GM12878 (cell line): ENCODE measurements around the gene ZSWIM6. TPM values are rescaled to one million over a fixed set of nuclear protein-coding genes. Genes with fewer than 3 reads are reported as not detected.

Source experiments
- ATAC-seq: fragments of 200-7000 bp; cut with Tn5 transposase; 3 replicates; pipeline ENCODE4 v1.9.1; 2020; ENCODE audit warnings: mild to moderate bottlenecking, moderate library complexity
- BruUV-seq: library from RNA; stranded (reverse); fragments of 400-500 nt; replicated peaks from 2 replicates; lab custom pipeline; 2021; lab: Mats Ljungman, UMichigan
- CTCF ChIA-PET: fragments of 300-600 bp; sonication (Branson Sonifier 250); formaldehyde crosslinking; extraction: SDS; loops from one replicate; lab custom pipeline; 2021; ENCODE audit warnings: inconsistent platforms; lab: Yijun Ruan, JAX
- POLR2A ChIA-PET: fragments of 350-600 bp; formaldehyde crosslinking; extraction: SDS; loops from one replicate; lab custom pipeline; 2021; ENCODE audit warnings: inconsistent platforms; lab: Charles Lee
- RAD21 ChIA-PET: fragments of 300-600 bp; sonication (Branson Sonifier 250); formaldehyde crosslinking; loops from one replicate; lab custom pipeline; 2023; ENCODE audit warnings: antibody characterized with exemption; ENCODE audit not compliant: unreplicated experiment; lab: Charles Lee
- SMC1A ChIA-PET: fragments of 300-600 bp; sonication (Branson Sonifier 250); formaldehyde crosslinking; loops from one replicate; lab custom pipeline; 2023; ENCODE audit not compliant: unreplicated experiment, uncharacterized antibody; lab: Charles Lee
- DNase-seq: peaks from one replicate; pipeline ENCODE4 v3.0.0-alpha.2; 2011; ENCODE audit warnings: low read depth, low spot score
- FAIRE-seq: peaks from 3 replicates; lab custom pipeline; 2011; peaks lifted over from hg19 to GRCh38; lab: Jason Lieb, UNC
- H2AFZ ChIP-seq: 2 replicates; pipeline ENCODE4 v1.6.0; 2011; ENCODE audit warnings: low read depth, low read length, control low read depth; ENCODE audit not compliant: control insufficient read depth
- H3K27ac ChIP-seq: 2 replicates; pipeline ENCODE4 v1.5.1; 2011; ENCODE audit warnings: control low read depth; ENCODE audit not compliant: control insufficient read depth, insufficient read depth
- H3K27me3 ChIP-seq, 2 experiments: replicated peaks in 1 of 2; 2 replicates each; pipeline versions ENCODE4 v1.6.0 to v1.6.1; 2011; ENCODE audit warnings: low read length in 1 of 2; ENCODE audit not compliant: control insufficient read depth in 2 of 2, insufficient read depth in 2 of 2
- H3K36me3 ChIP-seq, 2 experiments: 2 replicates each; pipeline ENCODE4 v1.5.1; 2011; ENCODE audit warnings: low read length in 1 of 2; ENCODE audit not compliant: control insufficient read depth in 2 of 2, insufficient read depth in 2 of 2
- H3K4me1 ChIP-seq: 2 replicates; pipeline ENCODE4 v1.6.1; 2011; ENCODE audit warnings: mild to moderate bottlenecking, low read length, moderate library complexity, mixed read lengths; ENCODE audit not compliant: control insufficient read depth, insufficient read depth
- H3K4me2 ChIP-seq: 2 replicates; pipeline ENCODE4 v1.6.0; 2011; ENCODE audit warnings: control low read depth; ENCODE audit not compliant: control insufficient read depth, insufficient read depth
- H3K4me3 ChIP-seq: fragments of 200-600 bp; sonication (generic); 2 replicates; pipeline ENCODE4 v1.5.1; 2016
- H3K79me2 ChIP-seq: 2 replicates; pipeline ENCODE4 v1.6.0; 2011; ENCODE audit warnings: low read length; ENCODE audit not compliant: control insufficient read depth, insufficient read depth
- H3K9ac ChIP-seq: 2 replicates; pipeline ENCODE4 v1.8.0; 2011; ENCODE audit warnings: low read length, control low read depth, mixed read lengths; ENCODE audit not compliant: control insufficient read depth, insufficient read depth
- H3K9me3 ChIP-seq: replicated peaks from 3 replicates; pipeline ENCODE4 v1.5.1; 2011; ENCODE audit warnings: mild to moderate bottlenecking, low read length; ENCODE audit not compliant: control insufficient read depth, insufficient read depth
- H4K20me1 ChIP-seq: 2 replicates; pipeline ENCODE4 v1.6.0; 2011; ENCODE audit not compliant: control insufficient read depth, insufficient read depth
- CEBPB ChIP-seq, 2 experiments: fragments of 150-350 bp in 1 of 2; IDR thresholded peaks; 2 replicates each; pipeline ENCODE4 v1.6.1; 2012 to 2014; ENCODE audit warnings: low read depth in 2 of 2, low read length in 2 of 2, borderline replicate concordance in 1 of 2, inconsistent platforms in 1 of 2
- CHD2 ChIP-seq: IDR thresholded peaks from 2 replicates; pipeline ENCODE4 v1.6.1; 2011; ENCODE audit warnings: low read depth, low read length, improper control_type of control experiment, borderline replicate concordance
- DPF2 ChIP-seq: fragments of 450-650 bp; IDR thresholded peaks from 2 replicates; pipeline ENCODE4 v1.6.1; 2017; ENCODE audit warnings: mild to moderate bottlenecking
- ESRRA ChIP-seq: IDR thresholded peaks from 2 replicates; pipeline ENCODE4 v1.6.1; 2012; ENCODE audit warnings: mild to moderate bottlenecking, low read length, improper control_type of control experiment
- HCFC1 ChIP-seq: fragments of 150-350 bp; IDR thresholded peaks from 2 replicates; pipeline ENCODE4 v1.6.1; 2014; ENCODE audit warnings: low read length
- MYC ChIP-seq: IDR thresholded peaks from 2 replicates; pipeline ENCODE4 v1.6.1; 2011; ENCODE audit warnings: mild to moderate bottlenecking, low read length, moderate library complexity, inconsistent platforms; ENCODE audit not compliant: insufficient read depth, insufficient replicate concordance, insufficient read length, severe bottlenecking
- RB1 ChIP-seq: fragments of 450-650 bp; formaldehyde crosslinking; IDR thresholded peaks from 2 replicates; pipeline ENCODE4 v1.6.1; 2017; ENCODE audit warnings: mild to moderate bottlenecking, borderline replicate concordance
- SMAD5 ChIP-seq: IDR thresholded peaks from 2 replicates; pipeline ENCODE4 v1.6.1; 2016; ENCODE audit warnings: antibody characterized with exemption, low read depth
- SREBF2 ChIP-seq: IDR thresholded peaks from 2 replicates; pipeline ENCODE4 v1.6.1; 2012; ENCODE audit warnings: mild to moderate bottlenecking, low read length
- SRF ChIP-seq, 2 experiments: IDR thresholded peaks; 2 replicates each; pipeline ENCODE4 v1.6.1; 2011; ENCODE audit warnings: low read depth in 2 of 2, low read length in 2 of 2, mild to moderate bottlenecking in 1 of 2, moderate library complexity in 1 of 2
- SUPT20H ChIP-seq: IDR thresholded peaks from 2 replicates; pipeline ENCODE4 v1.6.1; 2011; ENCODE audit warnings: low read depth, mild to moderate bottlenecking, low read length, moderate library complexity, borderline replicate concordance; ENCODE audit not compliant: control insufficient read depth
- TARDBP ChIP-seq: IDR thresholded peaks from 2 replicates; pipeline ENCODE4 v1.6.1; 2016; ENCODE audit warnings: borderline replicate concordance
- TCF7 ChIP-seq: IDR thresholded peaks from 2 replicates; pipeline ENCODE4 v1.6.1; 2014; ENCODE audit warnings: antibody characterized with exemption, borderline replicate concordance
- YBX1 ChIP-seq: fragments of 450-650 bp; IDR thresholded peaks from 2 replicates; pipeline ENCODE4 v1.6.1; 2016; ENCODE audit warnings: antibody characterized with exemption
- ZNF24 ChIP-seq: fragments of 450-650 bp; IDR thresholded peaks from 2 replicates; pipeline ENCODE4 v1.6.1; 2017; ENCODE audit warnings: antibody characterized with exemption, mild to moderate bottlenecking
- ZZZ3 ChIP-seq: IDR thresholded peaks from 2 replicates; pipeline ENCODE4 v1.6.1; 2011; ENCODE audit warnings: low read depth; ENCODE audit not compliant: control insufficient read depth, insufficient read length
- WGBS: methylation state at CpG from one replicate; pipeline ENCODE4 v1.1.6; 2016; ENCODE audit warnings: low lambda C conversion rate; ENCODE audit not compliant: insufficient replicate concordance, insufficient coverage; ENCODE audit errors: missing lambda C conversion rate; 5-methylcytosine and 5-hydroxymethylcytosine counted together
- in situ Hi-C: fragments of 300-500 bp; cut with MboI; formaldehyde crosslinking; loops from 9 replicates; pipeline ENCODE4 v1.14.3; 2018; ENCODE audit warnings: mixed read lengths
- intact Hi-C: fragments of 100-400 bp; cut with micrococcal nuclease; formaldehyde crosslinking; loops from one replicate; pipeline ENCODE4 v1.14.2; 2022; ENCODE audit not compliant: unreplicated experiment
- polyA plus RNA-seq, 11 experiments: library from polyadenylated mRNA; depleted of rRNA in 4 of 11; unstranded in 6 of 11; stranded (reverse) in 5 of 11; fragments of >200 nt; fragmentation: Nextera tagmentation in 4 of 11; fragmentation: Illumina TruSeq in 1 of 11; extraction: Ambion mirVana in 4 of 11; extraction: Trizol in 1 of 11; gene quantifications; 1 replicate in 1 of 11; 2 replicates in 10 of 11; pipeline versions ENCODE4 v1.2.1 to v1.2.3, GENCODE V29; 2011 to 2016; ENCODE audit warnings: inconsistent platforms in 2 of 11, missing spikeins in 2 of 11, low read depth in 1 of 11
- total RNA-seq, 4 experiments: library from RNA; depleted of rRNA in 3 of 4; stranded (reverse); fragments of >200 nt in 3 of 4; fragmentation: Illumina TruSeq in 1 of 4; extraction: Trizol in 1 of 4; gene quantifications; 2 replicates each; pipeline versions ENCODE4 v1.2.1 to v1.2.3, GENCODE V29; 2013 to 2021
- TF ChIP-seq, protein P1 (sequence below): fragments of 450-650 bp; formaldehyde crosslinking; IDR thresholded peaks from 2 replicates; pipeline ENCODE4 v1.4.0; 2022; ENCODE audit warnings: mild to moderate bottlenecking, moderate library complexity

ZSWIM6 gene
- total and polyA plus RNA-seq, 10 of the 15 experiments (the other 5 are each of a cell fraction or from before 2014, with no cell fraction given), result 0.53 to 6.2 (median 3.4) TPM

DNA sequence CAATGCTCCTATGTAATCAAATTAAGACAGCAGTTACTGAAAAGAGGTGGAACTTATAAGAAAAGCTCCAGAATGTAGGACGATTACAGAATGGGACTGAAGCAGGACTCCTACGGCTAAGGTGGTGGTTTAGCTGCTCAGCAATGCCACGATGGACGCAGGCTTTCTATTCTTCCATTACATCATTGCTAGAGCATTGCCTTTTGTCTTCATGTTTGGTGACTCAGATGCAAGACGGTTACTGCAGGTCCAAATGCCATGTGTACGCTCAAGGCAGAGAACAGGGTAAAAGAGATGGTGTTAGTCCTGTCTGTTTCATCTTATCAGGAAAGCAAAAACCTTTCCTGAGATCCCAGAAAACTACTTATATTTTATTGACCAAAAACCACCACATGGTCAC, 255.1 kb downstream of the ZSWIM6 start:
- H3K36me3 ChIP-seq, result no peaks in the 10 kb centered on the region
- RAD21 ChIA-PET, result interaction anchor here (0.7 kb wide), 1 partner anchor 35 kb away, joined by 3 read pairs; no protein-coding TSS in a partner anchor
- TF ChIP-seq CEBPB (IDR thresholded peaks at IDR 0.05; ENCODE audit: borderline replicate concordance in 1 of 2, low read depth in 2 of 2, low read length in 2 of 2), result no peak
- no peak for TF ChIP-seq CHD2
- TF ChIP-seq SUPT20H, result no peak
- TF ChIP-seq TCF7, result no peak
- no peak for TF ChIP-seq TARDBP
- no peak for TF ChIP-seq HCFC1
- TF ChIP-seq DPF2, result no peak
- TF ChIP-seq SREBF2, result no peak
- no peak for TF ChIP-seq ZZZ3
- no peak for TF ChIP-seq ZNF24
- no peak for TF ChIP-seq MYC
- TF ChIP-seq YBX1, result no peak
- TF ChIP-seq ESRRA, result no peak
- TF ChIP-seq SMAD5, result no peak
- TF ChIP-seq, protein P1, sequence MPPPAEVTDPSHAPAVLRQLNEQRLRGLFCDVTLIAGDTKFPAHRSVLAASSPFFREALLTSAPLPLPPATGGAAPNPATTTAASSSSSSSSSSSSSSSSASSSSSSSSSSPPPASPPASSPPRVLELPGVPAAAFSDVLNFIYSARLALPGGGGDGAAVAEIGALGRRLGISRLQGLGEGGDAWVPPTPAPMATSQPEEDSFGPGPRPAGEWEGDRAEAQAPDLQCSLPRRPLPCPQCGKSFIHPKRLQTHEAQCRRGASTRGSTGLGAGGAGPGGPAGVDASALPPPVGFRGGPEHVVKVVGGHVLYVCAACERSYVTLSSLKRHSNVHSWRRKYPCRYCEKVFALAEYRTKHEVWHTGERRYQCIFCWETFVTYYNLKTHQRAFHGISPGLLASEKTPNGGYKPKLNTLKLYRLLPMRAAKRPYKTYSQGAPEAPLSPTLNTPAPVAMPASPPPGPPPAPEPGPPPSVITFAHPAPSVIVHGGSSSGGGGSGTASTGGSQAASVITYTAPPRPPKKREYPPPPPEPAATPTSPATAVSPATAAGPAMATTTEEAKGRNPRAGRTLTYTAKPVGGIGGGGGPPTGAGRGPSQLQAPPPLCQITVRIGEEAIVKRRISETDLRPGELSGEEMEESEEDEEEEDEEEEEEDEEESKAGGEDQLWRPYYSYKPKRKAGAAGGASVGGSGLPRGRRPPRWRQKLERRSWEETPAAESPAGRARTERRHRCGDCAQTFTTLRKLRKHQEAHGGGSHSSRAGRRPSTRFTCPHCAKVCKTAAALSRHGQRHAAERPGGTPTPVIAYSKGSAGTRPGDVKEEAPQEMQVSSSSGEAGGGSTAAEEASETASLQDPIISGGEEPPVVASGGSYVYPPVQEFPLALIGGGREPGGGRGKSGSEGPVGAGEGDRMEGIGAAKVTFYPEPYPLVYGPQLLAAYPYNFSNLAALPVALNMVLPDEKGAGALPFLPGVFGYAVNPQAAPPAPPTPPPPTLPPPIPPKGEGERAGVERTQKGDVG (CRISPR knock-in tag), result no peak
- TF ChIP-seq RB1, result no peak
- TF ChIP-seq SRF (IDR thresholded peaks at IDR 0.05; ENCODE audit: low read depth in 2 of 2, low read length in 2 of 2), result no peak
- H3K27me3 ChIP-seq, result no peaks in the 10 kb centered on the region
- H4K20me1 ChIP-seq, result no peaks in the 10 kb centered on the region
- H3K79me2 ChIP-seq, result no peaks in the 10 kb centered on the region
- no peak overlapping the region for H3K9ac ChIP-seq
- no TSS peak for BruUV-seq
- in situ Hi-C loops (no loop called here), intact Hi-C loops (no loop called here)
- no peak overlapping the region for H3K27ac ChIP-seq
- POLR2A ChIA-PET, result no interaction called here
- no peak overlapping the region for H2AFZ ChIP-seq
- WGBS, result 26% methylated on average over 6 of the region's 6 CpGs
- no peak overlapping the region for H3K4me3 ChIP-seq
- H3K4me1 ChIP-seq, result no peaks in the 10 kb centered on the region
- SMC1A ChIA-PET, result interaction anchor here (0.9 kb wide), 1 partner anchor 215 kb away, joined by 3 read pairs; no protein-coding TSS in a partner anchor
- no peaks in the 10 kb centered on the region; the same call in 2 of the 3 replicates for H3K9me3 ChIP-seq
- CTCF ChIA-PET, result interaction anchor here (1.6 kb wide), 1 partner anchor 72 kb away, joined by 4 read pairs; no protein-coding TSS in a partner anchor
- DNase-seq, result no peak
- ATAC-seq, result no peak
- no peak overlapping the region for H3K4me2 ChIP-seq
- no peak for FAIRE-seq
